Mesendoderm (in vitro differentiated cells): ENCODE measurements around the gene PIBF1.

Source experiments
- DNase-seq: peaks from one replicate; pipeline ENCODE4 v3.0.0; 2013
- H2AK5ac ChIP-seq: 2 replicates; pipeline ENCODE4 v1.6.1; 2013; ENCODE audit warnings: low read length, inconsistent platforms
- H2BK120ac ChIP-seq: 2 replicates; pipeline ENCODE4 v1.6.1; 2013; ENCODE audit warnings: low read depth, mild to moderate bottlenecking, low read length, moderate library complexity, mixed read lengths
- H2BK15ac ChIP-seq: replicated peaks from 2 replicates; pipeline ENCODE4 v1.6.1; 2013; ENCODE audit warnings: low read depth, mild to moderate bottlenecking, moderate library complexity
- H2BK5ac ChIP-seq: 2 replicates; pipeline ENCODE4 v1.6.1; 2013; ENCODE audit warnings: low read length, inconsistent platforms
- H3K18ac ChIP-seq: 2 replicates; pipeline ENCODE4 v1.6.1; 2013; ENCODE audit warnings: mild to moderate bottlenecking, low read length, mixed read lengths
- H3K23ac ChIP-seq: one replicate; pipeline ENCODE4 v1.6.1; 2013; ENCODE audit warnings: low read length
- H3K27ac ChIP-seq: 2 replicates; pipeline ENCODE4 v1.5.1; 2013; ENCODE audit warnings: low read depth, mild to moderate bottlenecking, inconsistent platforms, low read length, moderate library complexity
- H3K27me3 ChIP-seq: 2 replicates; pipeline ENCODE4 v1.6.1; 2013; ENCODE audit warnings: low read length, control low read depth, mild to moderate bottlenecking, inconsistent platforms; ENCODE audit not compliant: insufficient read depth, poor library complexity
- H3K36me3 ChIP-seq: 2 replicates; pipeline ENCODE4 v1.6.1; 2013; ENCODE audit warnings: low read length, inconsistent platforms; ENCODE audit not compliant: control insufficient read depth, insufficient read depth
- H3K4ac ChIP-seq: one replicate; pipeline ENCODE4 v1.6.1; 2013; ENCODE audit warnings: low read depth, mild to moderate bottlenecking, low read length, moderate library complexity
- H3K4me1 ChIP-seq: 2 replicates; pipeline ENCODE4 v1.6.1; 2013; ENCODE audit warnings: low read depth, low read length, inconsistent platforms; ENCODE audit not compliant: control insufficient read depth
- H3K4me2 ChIP-seq: 2 replicates; pipeline ENCODE4 v1.6.1; 2013; ENCODE audit warnings: low read length
- H3K4me3 ChIP-seq: 2 replicates; pipeline ENCODE4 v1.5.1; 2013; ENCODE audit warnings: mild to moderate bottlenecking, low read length
- H3K56ac ChIP-seq: one replicate; pipeline ENCODE4 v1.6.1; 2013; ENCODE audit warnings: low read length
- H3K79me1 ChIP-seq: 2 replicates; pipeline ENCODE4 v1.6.1; 2013; ENCODE audit warnings: low read length, inconsistent platforms
- H3K79me2 ChIP-seq: 2 replicates; pipeline ENCODE4 v1.6.1; 2013; ENCODE audit warnings: mild to moderate bottlenecking, low read length; ENCODE audit not compliant: control insufficient read depth, insufficient read depth
- H3K9ac ChIP-seq: 2 replicates; pipeline ENCODE4 v1.6.1; 2013; ENCODE audit warnings: low read length, inconsistent platforms
- H4K5ac ChIP-seq: one replicate; pipeline ENCODE4 v1.6.1; 2013; ENCODE audit warnings: low read length
- H4K8ac ChIP-seq: one replicate; pipeline ENCODE4 v1.6.1; 2013; ENCODE audit warnings: low read depth, mild to moderate bottlenecking, control low read depth, low read length, moderate library complexity
- WGBS: extraction: QIAGEN DNeasy Blood & Tissue Kit; methylation state at CpG from one replicate; pipeline ENCODE4 v1.1.7; 2013; ENCODE audit warnings: low lambda C conversion rate, missing lambda C conversion rate; ENCODE audit not compliant: insufficient coverage; ENCODE audit errors: extremely low coverage; 5-methylcytosine and 5-hydroxymethylcytosine counted together

The PIBF1 gene

DNA sequence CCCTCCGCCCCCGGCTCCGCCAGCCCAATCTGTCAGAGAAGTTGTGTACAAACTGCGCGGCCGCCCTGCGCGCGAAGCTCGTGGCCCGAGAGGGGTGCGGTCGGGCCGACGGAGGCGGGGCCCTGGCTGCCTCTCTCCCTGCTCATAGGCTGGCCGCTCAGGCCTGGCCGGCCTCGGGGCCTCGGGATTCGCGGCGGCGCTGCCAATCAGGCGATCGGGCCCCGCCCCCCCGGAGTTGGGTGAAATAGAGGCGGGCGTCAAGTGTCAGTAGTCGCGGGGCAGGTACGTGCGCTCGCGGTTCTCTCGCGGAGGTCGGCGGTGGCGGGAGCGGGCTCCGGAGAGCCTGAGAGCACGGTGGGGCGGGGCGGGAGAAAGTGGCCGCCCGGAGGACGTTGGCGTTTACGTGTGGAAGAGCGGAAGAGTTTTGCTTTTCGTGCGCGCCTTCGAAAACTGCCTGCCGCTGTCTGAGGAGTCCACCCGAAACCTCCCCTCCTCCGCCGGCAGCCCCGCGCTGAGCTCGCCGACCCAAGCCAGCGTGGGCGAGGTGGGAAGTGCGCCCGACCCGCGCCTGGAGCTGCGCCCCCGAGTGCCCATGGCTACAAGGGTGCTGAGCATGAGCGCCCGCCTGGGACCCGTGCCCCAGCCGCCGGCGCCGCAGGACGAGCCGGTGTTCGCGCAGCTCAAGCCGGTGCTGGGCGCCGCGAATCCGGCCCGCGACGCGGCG, 277.0 kb downstream of the PIBF1 start, which contains the start of gene KLF5:
KLF5 (plus strand) TSS at position 270 of the 724 bp plus-strand sequence; CDS start at position 593, 323 bp downstream.
- H2BK120ac ChIP-seq, result no peak within 1 kb of the TSS
- peak within 1 kb of the TSS; percentile 77 for H3K9ac ChIP-seq
- no CpG with 5 or more reads among the region's 93 CpGs for WGBS
- H3K27ac ChIP-seq, result peak within 1 kb of the TSS; percentile 59
- H2BK15ac ChIP-seq, result no peak within 1 kb of the TSS
- H3K79me1 ChIP-seq, result peaks cover 5% of the 10 kb centered on the region
- no peak within 1 kb of the TSS for H2BK5ac ChIP-seq
- H3K27me3 ChIP-seq, result no peaks in the 10 kb centered on the region
- H2AK5ac ChIP-seq, result no peak within 1 kb of the TSS
- H4K8ac ChIP-seq, result no peak within 1 kb of the TSS
- peak within 1 kb of the TSS; percentile 88 for H3K18ac ChIP-seq
- DNase-seq, result peak; percentile 98
- H3K4ac ChIP-seq, result peak within 1 kb of the TSS; percentile 71
- H3K79me2 ChIP-seq, result peaks cover 11% of the 10 kb centered on the region
- peak within 1 kb of the TSS; percentile 88 for H3K4me3 ChIP-seq
- H3K23ac ChIP-seq, result peak within 1 kb of the TSS; percentile 59
- no peaks in the 10 kb centered on the region for H3K4me1 ChIP-seq
- peak within 1 kb of the TSS; percentile 92 for H3K56ac ChIP-seq
- no peak within 1 kb of the TSS for H4K5ac ChIP-seq
- H3K36me3 ChIP-seq, result no peaks in the 10 kb centered on the region
- H3K4me2 ChIP-seq, result peak within 1 kb of the TSS; percentile 88

DNA sequence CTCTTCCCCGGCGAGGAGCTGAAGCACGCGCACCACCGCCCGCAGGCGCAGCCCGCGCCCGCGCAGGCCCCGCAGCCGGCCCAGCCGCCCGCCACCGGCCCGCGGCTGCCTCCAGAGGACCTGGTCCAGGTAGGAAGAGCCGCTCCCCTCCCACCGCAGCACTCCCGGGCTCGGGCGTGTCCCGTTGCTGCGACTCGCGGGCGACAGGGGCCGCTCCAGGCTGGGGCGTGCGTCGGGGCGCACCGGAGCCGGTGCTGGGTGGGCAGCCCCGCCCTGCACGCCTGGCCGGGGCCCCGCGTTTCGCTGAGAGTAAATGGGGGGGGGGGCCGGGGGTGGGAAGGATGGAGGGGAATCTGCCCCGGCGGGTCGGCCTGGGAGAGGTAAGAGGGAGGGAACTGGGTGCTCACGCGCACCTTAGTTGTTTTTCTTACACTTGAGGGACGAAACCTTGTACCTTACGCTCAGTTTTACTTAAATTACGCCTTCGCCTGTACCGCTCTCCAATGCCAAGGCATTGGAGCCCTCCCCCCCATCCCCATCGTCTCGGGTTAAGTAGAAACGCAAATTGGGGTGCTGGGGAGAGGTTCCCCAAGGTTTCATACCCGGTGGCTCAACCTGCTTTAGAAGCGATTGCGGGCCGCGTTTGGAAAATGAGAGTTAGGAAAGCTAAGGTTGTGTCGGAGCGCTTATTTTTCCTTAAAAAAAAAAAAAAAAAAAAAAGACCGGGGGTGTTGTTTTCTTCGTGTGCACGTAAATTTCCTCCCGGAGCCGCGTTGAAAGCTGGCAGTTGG, 277.7 kb downstream of the PIBF1 start:
- Histone ChIP-seq H4K8ac (no peak overlapping the region), H3K4me2 (peak overlapping the region; percentile 88), H3K27ac (peak overlapping the region; percentile 59), H3K23ac (peak overlapping the region; percentile 59), H3K4me1 (no peaks in the 10 kb centered on the region), H3K4ac (peak overlapping the region; percentile 71), H3K18ac (peak overlapping the region; percentile 88), H2BK120ac (no peak overlapping the region), H3K79me2 (peaks cover 11% of the 10 kb centered on the region), H2AK5ac (no peak overlapping the region), H4K5ac (no peak overlapping the region), H3K79me1 (peaks cover 5% of the 10 kb centered on the region), H2BK5ac (no peak overlapping the region), H3K56ac (peak overlapping the region; percentile 92), H3K27me3 (no peaks in the 10 kb centered on the region), H3K9ac (peak overlapping the region; percentile 77), H2BK15ac (no peak overlapping the region), H3K36me3 (no peaks in the 10 kb centered on the region), H3K4me3 (peak overlapping the region; percentile 88)
- peak; percentile 81 for DNase-seq
- WGBS, result no CpG with 5 or more reads among the region's 68 CpGs

DNA sequence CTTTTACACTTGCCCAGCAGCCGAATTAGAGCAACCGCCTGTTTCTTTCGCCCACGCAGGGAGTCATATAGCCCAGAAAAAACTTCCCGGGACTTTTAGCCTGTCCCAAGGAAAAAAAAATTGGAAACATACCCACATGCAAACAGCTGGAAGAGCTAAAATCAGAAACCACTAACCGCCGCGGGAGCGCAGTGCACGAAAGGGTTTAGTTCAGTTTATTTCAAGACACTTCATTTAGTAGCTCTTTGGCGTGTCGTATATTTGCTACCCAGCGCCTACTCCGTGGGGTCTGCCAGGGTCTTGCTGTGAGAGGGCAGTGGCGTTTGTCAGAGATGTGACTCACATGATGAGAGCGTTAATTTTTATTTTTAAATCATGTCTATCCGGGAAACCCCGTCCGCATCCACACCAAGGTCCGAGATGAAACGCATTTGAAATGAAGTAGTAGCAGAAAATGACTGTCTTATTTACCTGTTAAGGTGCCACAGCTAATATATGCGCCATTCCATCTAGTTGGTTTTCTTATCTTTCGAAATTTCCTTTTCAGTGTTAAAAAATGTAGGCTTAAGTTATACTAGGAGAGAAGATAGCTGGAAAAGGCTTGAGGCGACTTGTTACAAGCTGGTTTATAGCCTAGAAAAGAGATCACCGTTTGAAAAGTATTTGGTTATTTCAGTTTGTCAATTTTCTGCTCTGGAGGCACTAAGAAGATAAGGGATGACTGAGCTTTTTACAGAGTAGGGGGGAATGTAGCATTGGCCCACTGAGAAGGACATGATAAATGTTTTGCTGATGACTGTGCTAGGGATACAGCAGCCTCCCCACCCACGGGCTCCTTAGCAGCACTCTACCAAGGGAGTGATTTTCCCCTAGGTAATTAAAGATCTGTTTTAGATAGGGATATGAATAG, 278.6 kb downstream of the PIBF1 start:
- Histone ChIP-seq H3K79me2 (peaks cover 11% of the 10 kb centered on the region), H3K27me3 (no peaks in the 10 kb centered on the region), H3K4me2 (peak overlapping the region; percentile 88), H3K79me1 (peaks cover 5% of the 10 kb centered on the region), H2AK5ac (no peak overlapping the region), H3K23ac (no peak overlapping the region), H3K9ac (peak overlapping the region; percentile 77), H2BK5ac (no peak overlapping the region), H4K5ac (no peak overlapping the region), H3K36me3 (no peaks in the 10 kb centered on the region), H2BK120ac (no peak overlapping the region), H3K4me1 (no peaks in the 10 kb centered on the region), H2BK15ac (no peak overlapping the region), H3K56ac (peak overlapping the region; percentile 89), H3K18ac (peak overlapping the region; percentile 88), H3K4ac (peak overlapping the region; percentile 66), H3K4me3 (peak overlapping the region; percentile 88), H3K27ac (no peak overlapping the region), H4K8ac (no peak overlapping the region)
- DNase-seq, result peak; percentile 74
- WGBS, result no CpG with 5 or more reads among the region's 26 CpGs

DNA sequence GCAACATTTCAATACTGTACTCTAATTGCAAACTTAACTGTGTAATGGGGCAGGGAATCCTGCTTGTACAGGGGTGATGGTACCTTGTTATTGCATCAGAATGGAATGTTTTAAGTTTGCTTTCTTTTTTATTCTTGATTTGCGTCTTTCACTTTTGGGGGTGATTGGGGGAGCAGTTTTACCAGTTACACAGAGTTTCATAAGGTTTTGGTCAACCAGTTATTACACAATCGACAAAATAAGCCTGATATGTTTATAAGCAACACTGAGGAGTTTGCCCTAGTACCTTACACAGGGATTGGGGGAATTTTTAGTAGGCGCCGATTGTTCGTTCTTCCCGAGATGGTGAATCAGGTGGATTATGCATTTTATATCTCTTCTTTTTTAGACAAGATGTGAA, 279.5 kb downstream of the PIBF1 start:
- no CpG with 5 or more reads among the region's 6 CpGs for WGBS
- H3K9ac ChIP-seq, result no peak overlapping the region
- no peak overlapping the region for H2AK5ac ChIP-seq
- H3K79me1 ChIP-seq, result peaks cover 5% of the 10 kb centered on the region
- H3K4me3 ChIP-seq, result no peak overlapping the region
- peak overlapping the region; percentile 85 for H2BK15ac ChIP-seq
- peak overlapping the region; percentile 40 for H2BK120ac ChIP-seq
- H3K79me2 ChIP-seq, result peaks cover 11% of the 10 kb centered on the region
- no peak overlapping the region for H3K23ac ChIP-seq
- peak overlapping the region; percentile 30 for H3K18ac ChIP-seq
- H4K8ac ChIP-seq, result no peak overlapping the region
- no peaks in the 10 kb centered on the region for H3K27me3 ChIP-seq
- H4K5ac ChIP-seq, result no peak overlapping the region
- H3K56ac ChIP-seq, result no peak overlapping the region
- no peaks in the 10 kb centered on the region for H3K36me3 ChIP-seq
- no peak for DNase-seq
- no peak overlapping the region for H2BK5ac ChIP-seq
- H3K4me1 ChIP-seq, result no peaks in the 10 kb centered on the region
- H3K4ac ChIP-seq, result no peak overlapping the region
- no peak overlapping the region for H3K27ac ChIP-seq
- no peak overlapping the region for H3K4me2 ChIP-seq

DNA sequence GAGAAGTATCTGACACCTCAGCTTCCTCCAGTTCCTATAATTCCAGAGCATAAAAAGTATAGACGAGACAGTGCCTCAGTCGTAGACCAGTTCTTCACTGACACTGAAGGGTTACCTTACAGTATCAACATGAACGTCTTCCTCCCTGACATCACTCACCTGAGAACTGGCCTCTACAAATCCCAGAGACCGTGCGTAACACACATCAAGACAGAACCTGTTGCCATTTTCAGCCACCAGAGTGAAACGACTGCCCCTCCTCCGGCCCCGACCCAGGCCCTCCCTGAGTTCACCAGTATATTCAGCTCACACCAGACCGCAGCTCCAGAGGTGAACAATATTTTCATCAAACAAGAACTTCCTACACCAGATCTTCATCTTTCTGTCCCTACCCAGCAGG, 279.9 kb downstream of the PIBF1 start:
- Histone ChIP-seq H3K56ac (no peak overlapping the region), H3K36me3 (no peaks in the 10 kb centered on the region), H3K27me3 (no peaks in the 10 kb centered on the region), H3K4me1 (no peaks in the 10 kb centered on the region), H3K27ac (no peak overlapping the region), H3K79me2 (peaks cover 11% of the 10 kb centered on the region), H3K9ac (no peak overlapping the region), H2BK120ac (no peak overlapping the region), H4K5ac (no peak overlapping the region), H3K4ac (no peak overlapping the region), H3K23ac (no peak overlapping the region), H2BK5ac (no peak overlapping the region), H3K4me3 (no peak overlapping the region), H2AK5ac (no peak overlapping the region), H3K18ac (peak overlapping the region; percentile 30), H2BK15ac (no peak overlapping the region), H3K4me2 (no peak overlapping the region), H3K79me1 (peaks cover 5% of the 10 kb centered on the region), H4K8ac (no peak overlapping the region)
- DNase-seq, result peak; percentile 14
- WGBS, result no CpG with 5 or more reads among the region's 9 CpGs
